Fibroblast of lung (primary cell): ENCODE data around the gene TERT. TPM values are rescaled to one million over a fixed set of nuclear protein-coding genes. Genes with fewer than 3 reads are reported as not detected.
"Not testable (repeated sequence)": the region's sequence is repeated elsewhere in the genome, so short reads cannot be mapped to it uniquely, and the experiment has no call there.

ENCODE experiments used
- DNase-seq, 2 donors: peaks; one replicate each; pipeline versions ENCODE4 v3.0.0 to v3.0.0-alpha.2; 2010; ENCODE audit warnings: low read depth in 2 of 2
- H2AFZ ChIP-seq: 2 replicates; pipeline ENCODE4 v1.5.1; 2012; ENCODE audit warnings: low read length, control low read depth, inconsistent platforms
- H3K27ac ChIP-seq: 2 replicates; pipeline ENCODE4 v1.5.1; 2011; ENCODE audit warnings: low read length, control low read depth; ENCODE audit not compliant: insufficient read depth
- H3K27me3 ChIP-seq: 2 replicates; pipeline ENCODE4 v1.5.1; 2011; ENCODE audit warnings: mild to moderate bottlenecking, low read length; ENCODE audit not compliant: control insufficient read depth, insufficient read depth
- H3K36me3 ChIP-seq: 2 replicates; pipeline ENCODE4 v1.5.1; 2011; ENCODE audit warnings: low read length; ENCODE audit not compliant: control insufficient read depth, insufficient read depth
- H3K4me1 ChIP-seq: 2 replicates; pipeline ENCODE4 v1.5.1; 2011; ENCODE audit warnings: low read length; ENCODE audit not compliant: control insufficient read depth, insufficient read depth; ENCODE audit errors: extremely low read depth
- H3K4me2 ChIP-seq: 2 replicates; pipeline ENCODE4 v1.5.1; 2011; ENCODE audit warnings: low read length, control low read depth; ENCODE audit not compliant: insufficient read depth; ENCODE audit errors: extremely low read depth
- H3K4me3 ChIP-seq, 4 experiments: fragments of 200-600 bp in 1 of 4; sonication (generic) in 1 of 4; replicated peaks in 1 of 4; 2 replicates each; pipeline ENCODE4 v1.5.1; 2011 to 2016; ENCODE audit warnings: low read length in 4 of 4, low read depth in 3 of 4, mild to moderate bottlenecking in 3 of 4, control low read depth in 2 of 4, inconsistent platforms in 1 of 4, mixed read lengths in 1 of 4; ENCODE audit not compliant: insufficient read depth in 1 of 4; ENCODE audit errors: control extremely low read depth in 1 of 4
- H3K79me2 ChIP-seq: 2 replicates; pipeline ENCODE4 v1.5.1; 2012; ENCODE audit warnings: mild to moderate bottlenecking, low read length, inconsistent platforms; ENCODE audit not compliant: control insufficient read depth, insufficient read depth
- H3K9ac ChIP-seq: 2 replicates; pipeline ENCODE4 v1.5.1; 2011; ENCODE audit warnings: mild to moderate bottlenecking, low read length, control low read depth; ENCODE audit not compliant: insufficient read depth
- H3K9me3 ChIP-seq: 2 replicates; pipeline ENCODE4 v1.5.1; 2012; ENCODE audit warnings: low read depth, low read length; ENCODE audit not compliant: control insufficient read depth, insufficient read depth
- H4K20me1 ChIP-seq: 2 replicates; pipeline ENCODE4 v1.5.1; 2011; ENCODE audit warnings: low read length; ENCODE audit not compliant: control insufficient read depth, insufficient read depth; ENCODE audit errors: extremely low read depth
- CTCF ChIP-seq, 2 donors: IDR thresholded peaks in 1 of 2; conservative IDR thresholded peaks in 1 of 2; 1 replicate in 1 of 2; 2 replicates in 1 of 2; pipeline ENCODE4 v1.5.1; 2011 to 2012; ENCODE audit warnings: low read length in 2 of 2, control low read depth in 1 of 2, inconsistent platforms in 1 of 2, low read depth in 1 of 2, mild to moderate bottlenecking in 1 of 2
- EZH2 ChIP-seq: IDR thresholded peaks from 2 replicates; pipeline ENCODE4 v1.5.1; 2012; ENCODE audit warnings: low read length, control low read depth, mild to moderate bottlenecking; ENCODE audit errors: missing control alignments
- polyA plus RNA-seq, 2 donors: library from polyadenylated mRNA; depleted of rRNA in 1 of 2; stranded (reverse) in 1 of 2; unstranded in 1 of 2; fragments of >200 nt; gene quantifications; 2 replicates each; pipeline ENCODE4 v1.2.1, GENCODE V29; 2011 to 2012; ENCODE audit warnings: missing spikeins in 1 of 2
- total RNA-seq: library from RNA; depleted of rRNA; stranded (reverse); fragments of >200 nt; gene quantifications from 2 replicates; pipeline ENCODE4 v1.2.1, GENCODE V29; 2014

Gene TERT
- total and polyA plus RNA-seq, 2 donors (not counting 1 experiment from before 2014, with no cell fraction given) = not detected

DNA sequence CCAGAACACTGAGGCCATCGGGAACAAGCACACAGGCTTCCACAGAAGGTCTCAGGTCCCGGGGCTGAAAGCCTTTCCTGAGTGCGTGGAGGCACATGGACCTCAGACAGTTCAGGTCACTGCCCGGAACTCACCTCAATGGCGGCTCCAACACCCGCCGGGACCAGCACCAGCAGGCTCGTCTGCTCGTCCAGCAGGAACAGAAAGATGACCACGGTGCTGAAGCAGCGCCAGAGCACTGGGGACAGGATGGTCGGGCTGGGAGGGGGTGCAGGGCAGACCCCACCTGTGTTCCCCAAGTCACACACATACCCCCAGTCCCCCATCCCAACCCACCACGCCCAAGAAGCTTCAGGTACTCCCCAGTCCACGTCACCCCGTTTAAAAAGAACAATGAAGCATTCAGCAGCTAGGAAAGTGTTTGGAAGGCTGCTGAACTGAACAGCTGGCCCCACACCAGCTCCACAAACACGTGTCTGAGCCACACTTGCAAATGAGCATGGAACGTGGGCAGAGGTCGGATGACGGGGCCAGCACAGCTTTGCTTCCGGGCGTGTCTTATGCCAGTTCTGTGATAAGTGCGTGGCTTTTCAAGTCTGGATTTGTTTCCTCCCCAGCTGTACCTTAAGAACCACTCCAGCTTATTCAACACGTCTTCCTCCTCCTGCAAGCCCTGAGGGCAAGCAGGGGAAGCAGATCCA lies 35.4 kb upstream of the TERT start:
- Histone ChIP-seq H4K20me1 (no peaks in the 10 kb centered on the region), H3K27ac (no peak overlapping the region), H3K79me2 (no peaks in the 10 kb centered on the region), H3K4me1 (peaks cover 8% of the 10 kb centered on the region), H3K27me3 (no peaks in the 10 kb centered on the region), H3K4me3 (no peak overlapping the region), H3K4me2 (no peak overlapping the region), H2AFZ (no peak overlapping the region), H3K36me3 (peaks cover 16% of the 10 kb centered on the region), H3K9ac (no peak overlapping the region), H3K9me3 (no peaks in the 10 kb centered on the region)
- TF ChIP-seq CTCF (conservative IDR thresholded peaks at IDR 0.05 in 1 of 2, IDR thresholded peaks at IDR 0.05 in 1 of 2; ENCODE audit: low read depth in 1 of 2, low read length in 2 of 2) = no peak
- TF ChIP-seq EZH2 = no peak
- peak in 1 of 2 donors; percentile 36 for DNase-seq

DNA sequence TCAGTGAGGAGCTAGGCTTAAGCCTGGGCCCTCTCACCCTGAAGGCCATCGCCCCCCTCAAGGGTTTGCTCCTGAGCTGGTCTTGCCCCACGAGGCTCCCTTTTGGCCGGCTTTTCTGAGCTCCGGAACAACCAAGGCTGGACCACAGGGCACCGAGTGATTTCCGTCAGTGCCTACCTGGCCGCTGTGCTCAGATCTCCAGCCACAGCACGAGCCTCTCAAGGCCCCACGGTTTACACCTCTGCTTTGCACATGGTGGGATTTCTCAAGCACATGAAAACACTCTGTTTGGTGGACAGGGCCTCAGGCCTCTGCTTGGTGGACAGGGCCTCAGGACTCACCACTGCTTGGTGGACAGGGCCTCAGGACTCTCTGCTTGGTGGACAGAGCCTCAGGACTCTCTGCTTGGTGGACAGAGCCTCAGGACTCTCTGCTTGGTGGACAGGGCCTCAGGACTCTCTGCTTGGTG lies 34.3 kb upstream of the TERT start:
- H3K27ac ChIP-seq = no peak overlapping the region
- no peaks in the 10 kb centered on the region for H4K20me1 ChIP-seq
- no peaks in the 10 kb centered on the region for H3K27me3 ChIP-seq
- no peak overlapping the region for H3K9ac ChIP-seq
- TF ChIP-seq EZH2 (no peak), CTCF (conservative IDR thresholded peaks at IDR 0.05 in 1 of 2, IDR thresholded peaks at IDR 0.05 in 1 of 2; ENCODE audit: low read depth in 1 of 2, low read length in 2 of 2) (no peak)
- no peak for DNase-seq
- H3K36me3 ChIP-seq = peaks cover 20% of the 10 kb centered on the region
- no peak overlapping the region for H3K4me3 ChIP-seq
- H3K79me2 ChIP-seq = no peaks in the 10 kb centered on the region
- no peak overlapping the region for H2AFZ ChIP-seq
- peaks cover 8% of the 10 kb centered on the region for H3K4me1 ChIP-seq
- H3K9me3 ChIP-seq = no peaks in the 10 kb centered on the region
- no peak overlapping the region for H3K4me2 ChIP-seq

GRCh38 chr5:1328237-1329110 lies 33.6 kb upstream of the TERT start:
- Histone ChIP-seq H3K36me3 (peaks cover 20% of the 10 kb centered on the region), H3K4me2 (peak overlapping the region; percentile 13)
- not testable (repeated sequence) for H2AFZ ChIP-seq, H4K20me1 ChIP-seq, H3K4me1 ChIP-seq, H3K9ac ChIP-seq, H3K27me3 ChIP-seq, H3K9me3 ChIP-seq, H3K27ac ChIP-seq, H3K4me3 ChIP-seq, H3K79me2 ChIP-seq
- DNase-seq = peak; percentile 17 to 29

GRCh38 chr5:1326901-1327756 lies 32.3 kb upstream of the TERT start:
- not testable (repeated sequence) for H3K4me3 ChIP-seq, H3K4me2 ChIP-seq, H2AFZ ChIP-seq, H3K9ac ChIP-seq, H3K4me1 ChIP-seq, H3K9me3 ChIP-seq, H3K27me3 ChIP-seq, H4K20me1 ChIP-seq, H3K79me2 ChIP-seq
- DNase-seq = peak; percentile 3 to 47
- H3K27ac ChIP-seq = peak overlapping the region; percentile 73
- H3K36me3 ChIP-seq = peaks cover 22% of the 10 kb centered on the region

DNA sequence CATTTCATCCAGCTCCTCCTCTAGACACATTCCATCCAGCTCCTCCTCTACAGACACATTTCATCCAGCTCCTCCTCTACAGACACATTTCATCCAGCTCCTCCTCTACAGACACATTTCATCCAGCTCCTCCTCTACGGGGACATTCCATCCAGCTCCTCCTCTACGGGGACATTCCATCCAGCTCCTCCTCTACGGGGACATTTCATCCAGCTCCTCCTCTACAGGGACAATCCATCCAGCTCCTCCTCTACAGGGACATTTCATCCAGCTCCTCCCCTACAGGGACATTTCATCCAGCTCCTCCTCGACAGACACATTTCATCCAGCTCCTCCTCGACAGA lies 31.6 kb upstream of the TERT start:
- peaks cover 21% of the 10 kb centered on the region for H3K36me3 ChIP-seq
- H3K4me2 ChIP-seq, H2AFZ ChIP-seq, H4K20me1 ChIP-seq, H3K9ac ChIP-seq, H3K79me2 ChIP-seq, H3K9me3 ChIP-seq, DNase-seq, H3K27me3 ChIP-seq, H3K4me1 ChIP-seq, H3K4me3 ChIP-seq: not testable (repeated sequence)
- H3K27ac ChIP-seq = peak overlapping the region; percentile 22
